Adrenal gland (tissue), 12 donors: ENCODE results near the gene RAMP3. TPM values are rescaled to one million over a fixed set of nuclear protein-coding genes. Genes with fewer than 3 reads are reported as not detected.
A peak's percentile ranks its signal among the peaks of the same experiment; 100 is the strongest.

ENCODE experiments used
- DNase-seq, 7 donors: peaks; one replicate each; pipeline ENCODE4 v3.0.0-alpha.2; 2019 to 2020
- H3K27ac ChIP-seq, 5 donors: fragments of 200-600 bp; sonication (generic) in 4 of 5; 1 replicate in 3 of 5; 2 replicates in 2 of 5; pipeline versions ENCODE4 v1.5.1 to v1.8.0; 2016 to 2020; ENCODE audit warnings: mild to moderate bottlenecking in 1 of 5
- H3K27me3 ChIP-seq: fragments of 200-600 bp; 2 replicates; pipeline ENCODE4 v1.8.0; 2021
- H3K36me3 ChIP-seq, 2 donors: fragments of 200-600 bp; replicated peaks in 1 of 2; 1 replicate in 1 of 2; 2 replicates in 1 of 2; pipeline versions ENCODE4 v1.5.1 to v1.8.0; 2018 to 2022
- H3K4me1 ChIP-seq, 2 donors: fragments of 200-600 bp; replicated peaks in 1 of 2; 1 replicate in 1 of 2; 2 replicates in 1 of 2; pipeline versions ENCODE4 v1.5.1 to v1.8.0; 2018 to 2021
- H3K4me3 ChIP-seq, 4 donors: fragments of 200-600 bp; sonication (generic) in 3 of 4; one replicate each; pipeline ENCODE4 v1.5.1; 2016 to 2018
- H3K9me3 ChIP-seq, 3 donors: fragments of 200-600 bp; sonication (generic) in 1 of 3; replicated peaks in 1 of 3; 1 replicate in 2 of 3; 2 replicates in 1 of 3; pipeline versions ENCODE4 v1.5.1 to v1.8.0; 2016 to 2021
- POLR2A ChIP-seq, 2 donors: fragments of 450-650 bp; IDR thresholded peaks; one replicate each; pipeline ENCODE4 v1.6.1; 2017; ENCODE audit warnings: antibody characterized with exemption in 2 of 2, mild to moderate bottlenecking in 2 of 2, moderate library complexity in 1 of 2
- WGBS, 4 donors: extraction: QIAGEN DNeasy Blood & Tissue Kit in 2 of 4; methylation state at CpG; one replicate each; pipeline versions ENCODE4 v1.1.5 to v1.1.7; 2013 to 2017; 5-methylcytosine and 5-hydroxymethylcytosine counted together
- intact Hi-C, 2 donors: fragments of 100-400 bp; cut with DNase I; formaldehyde crosslinking; loops; one replicate each; pipeline versions ENCODE4 v1.14.1 to v1.15.0; 2022 to 2023
- polyA plus RNA-seq, 3 donors: library from polyadenylated mRNA; stranded (reverse); fragments of 200-250 nt in 2 of 3; fragments of 350-450 nt in 1 of 3; fragmentation: Illumina TruSeq in 1 of 3; extraction: RNeasy Lipid Tissue Mini Kit (QIAGEN cat#74804) in 1 of 3; gene quantifications; one replicate each; pipeline ENCODE4 v1.2.3, GENCODE V29; 2013 to 2014
- total RNA-seq, 9 donors: library from RNA; depleted of rRNA in 4 of 9; stranded (reverse); fragments of >200 nt in 4 of 9; fragments of 120-200 nt in 1 of 9; fragmentation: NEBNext Ultra II Directional in 1 of 9; extraction: Animal tissue kit (Norgen Biotek cat#: 25700) in 1 of 9; gene quantifications; one replicate each; pipeline versions ENCODE4 v1.1.0 to v1.2.4, GENCODE V29; 2013 to 2023
- TF ChIP-seq, protein P1 (sequence below), 6 experiments: fragments of 450-650 bp in 4 of 6; fragments of 200-600 bp in 2 of 6; sonication (generic) in 1 of 6; IDR thresholded peaks; 1 replicate in 5 of 6; 2 replicates in 1 of 6; pipeline versions ENCODE4 v1.5.1 to v1.8.0; 2016 to 2021; ENCODE audit warnings: antibody characterized with exemption in 6 of 6, mild to moderate bottlenecking in 2 of 6, moderate library complexity in 1 of 6
- donor health status: healthy with polysubstance abuse.
- donor health status: Bipolar disorder and iron deficiency.
- donor health status: DM: yes; HTN: yes; CAD: no.
- donor health status: DM: no; HTN: no; CAD: no.
- donor health status: DM: no; HTN: no; CAD: no.
- donor health status: DM: yes; HTN: yes; CAD: no.

Gene RAMP3
- total and polyA plus RNA-seq, 12 donors: 5.6 to 134 (median 43.0) TPM

DNA sequence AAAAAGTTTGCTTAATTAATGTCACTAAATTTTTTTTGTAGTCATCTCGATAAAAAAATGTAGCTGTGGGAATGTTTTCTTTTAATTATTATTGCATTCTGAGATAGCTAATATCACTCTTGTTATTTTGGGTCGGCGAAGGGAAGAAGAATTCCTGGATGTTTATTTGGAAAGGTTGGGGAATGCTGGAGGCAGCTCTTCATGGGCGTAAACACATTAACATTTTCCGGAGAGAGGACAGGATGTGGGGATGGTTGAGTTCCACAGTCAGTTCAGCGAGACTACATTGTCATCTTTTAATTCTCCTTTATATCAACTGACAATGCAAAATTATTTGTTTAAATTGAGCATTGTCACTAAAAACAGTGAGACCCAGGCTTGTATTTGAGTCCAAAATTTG is 72.5 kb downstream of the RAMP3 start:
- 45 to 57% (median 51%) methylated on average over 6 of the region's 6 CpGs for WGBS, 4 donors
- H3K27ac ChIP-seq: peak overlapping the region in 1 of 5 donors; percentile 40
- no peaks in the 10 kb centered on the region for H3K4me1 ChIP-seq
- TF ChIP-seq POLR2A (IDR thresholded peaks at IDR 0.05): no peak
- TF ChIP-seq, protein P1, sequence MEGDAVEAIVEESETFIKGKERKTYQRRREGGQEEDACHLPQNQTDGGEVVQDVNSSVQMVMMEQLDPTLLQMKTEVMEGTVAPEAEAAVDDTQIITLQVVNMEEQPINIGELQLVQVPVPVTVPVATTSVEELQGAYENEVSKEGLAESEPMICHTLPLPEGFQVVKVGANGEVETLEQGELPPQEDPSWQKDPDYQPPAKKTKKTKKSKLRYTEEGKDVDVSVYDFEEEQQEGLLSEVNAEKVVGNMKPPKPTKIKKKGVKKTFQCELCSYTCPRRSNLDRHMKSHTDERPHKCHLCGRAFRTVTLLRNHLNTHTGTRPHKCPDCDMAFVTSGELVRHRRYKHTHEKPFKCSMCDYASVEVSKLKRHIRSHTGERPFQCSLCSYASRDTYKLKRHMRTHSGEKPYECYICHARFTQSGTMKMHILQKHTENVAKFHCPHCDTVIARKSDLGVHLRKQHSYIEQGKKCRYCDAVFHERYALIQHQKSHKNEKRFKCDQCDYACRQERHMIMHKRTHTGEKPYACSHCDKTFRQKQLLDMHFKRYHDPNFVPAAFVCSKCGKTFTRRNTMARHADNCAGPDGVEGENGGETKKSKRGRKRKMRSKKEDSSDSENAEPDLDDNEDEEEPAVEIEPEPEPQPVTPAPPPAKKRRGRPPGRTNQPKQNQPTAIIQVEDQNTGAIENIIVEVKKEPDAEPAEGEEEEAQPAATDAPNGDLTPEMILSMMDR (IDR thresholded peaks at IDR 0.05): no peak
- H3K9me3 ChIP-seq: no peaks in the 10 kb centered on the region
- peak in 1 of 7 donors; percentile 34 for DNase-seq
- intact Hi-C loops: no loop called here
- H3K4me3 ChIP-seq: no peak overlapping the region
- H3K36me3 ChIP-seq: no peaks in the 10 kb centered on the region
- H3K27me3 ChIP-seq: peaks cover 3% of the 10 kb centered on the region

DNA sequence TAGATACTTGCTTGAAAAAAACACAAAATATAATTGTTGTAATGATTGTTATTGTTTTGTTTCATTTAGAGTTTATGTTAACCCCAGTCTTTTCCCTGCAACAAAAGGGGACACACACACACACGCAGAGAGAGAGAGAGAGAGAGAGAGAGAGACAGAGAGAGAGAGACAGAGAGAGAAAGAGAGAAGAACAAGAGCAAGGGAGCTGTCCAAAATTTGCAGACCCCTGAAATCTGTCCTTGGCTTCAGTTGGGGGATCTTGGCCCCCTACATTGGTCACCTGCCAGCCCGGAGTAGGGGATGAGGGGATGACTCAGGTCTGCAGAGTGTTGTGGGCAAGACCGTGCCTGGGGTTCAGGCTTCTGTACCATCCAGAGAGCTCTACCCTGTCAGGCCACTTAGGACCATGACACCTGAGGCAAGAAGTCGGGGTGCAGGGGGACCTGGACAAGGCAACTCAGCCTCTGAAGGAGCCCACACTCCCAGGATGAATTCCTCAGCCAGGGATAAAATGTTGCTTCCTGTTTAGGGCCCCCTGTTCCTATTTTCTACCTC is 73.1 kb downstream of the RAMP3 start:
- peak overlapping the region in 1 of 5 donors; percentile 45 for H3K27ac ChIP-seq
- 68 to 76% (median 72%) methylated on average over 4 of the region's 4 CpGs for WGBS, 4 donors
- H3K36me3 ChIP-seq: no peaks in the 10 kb centered on the region
- peak in 1 of 7 donors; percentile 15 for DNase-seq
- no peaks in the 10 kb centered on the region for H3K4me1 ChIP-seq
- intact Hi-C loops: no loop called here
- peaks cover 3% of the 10 kb centered on the region for H3K27me3 ChIP-seq
- H3K4me3 ChIP-seq: no peak overlapping the region
- TF ChIP-seq, protein P1 (IDR thresholded peaks at IDR 0.05): no peak
- TF ChIP-seq POLR2A (IDR thresholded peaks at IDR 0.05): no peak
- no peaks in the 10 kb centered on the region for H3K9me3 ChIP-seq

DNA sequence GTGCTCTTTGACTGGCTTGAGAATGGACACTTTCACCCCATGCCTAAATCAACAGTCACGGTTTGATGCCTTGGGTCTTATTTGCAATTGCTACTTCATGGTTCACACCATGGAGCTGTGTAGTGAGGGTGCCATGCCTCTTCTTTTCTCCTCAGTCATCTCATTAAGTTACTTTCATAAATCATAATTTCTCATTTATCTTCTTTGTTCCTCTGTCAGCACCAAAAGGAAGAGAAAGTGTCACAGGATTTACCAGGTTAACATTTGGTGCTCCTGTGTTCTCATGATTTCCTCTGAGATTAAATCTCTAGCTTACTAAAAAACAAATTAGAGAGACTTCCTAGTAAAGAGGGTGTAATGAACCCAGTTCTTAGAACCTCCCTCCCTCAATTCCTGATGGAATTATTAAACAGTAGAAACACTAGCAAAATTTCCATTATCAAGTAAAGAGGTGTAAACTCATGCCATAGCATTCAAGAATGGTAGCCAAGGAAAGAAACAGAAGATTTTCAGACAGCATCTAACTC is 75.7 kb downstream of the RAMP3 start:
- no peaks in the 10 kb centered on the region for H3K36me3 ChIP-seq
- intact Hi-C loops: no loop called here
- no peaks in the 10 kb centered on the region for H3K4me1 ChIP-seq
- peaks cover 3% of the 10 kb centered on the region for H3K27me3 ChIP-seq
- no peaks in the 10 kb centered on the region for H3K9me3 ChIP-seq
- TF ChIP-seq, protein P1 (IDR thresholded peaks at IDR 0.05): no peak
- no peak for TF ChIP-seq POLR2A (IDR thresholded peaks at IDR 0.05)
- H3K27ac ChIP-seq: peak overlapping the region in 1 of 5 donors; percentile 66
- DNase-seq: no peak
- H3K4me3 ChIP-seq: no peak overlapping the region
- WGBS, 4 donors: 57 to 77% (median 66%) methylated on average over 1 of the region's 1 CpG

Other genes with a start within 250 kb of the RAMP3 start
- gene MYO1G, start 178.8 kb upstream of the RAMP3 start, total RNA-seq: 1 to 10 TPM in 7 of 9 donors, under 1 TPM in 2; 0.06 to 8.1 (median 3.6) TPM
- gene MYO1G, start 178.8 kb upstream of the RAMP3 start, polyA plus RNA-seq: 10 to 100 TPM in 1 of 3 donors, 1 to 10 TPM in 2; 1.0 to 12.8 (median 4.0) TPM
- 10 to 100 TPM; 36.1 to 84.5 (median 50.4) TPM for gene CCM2, start 157.6 kb upstream of the RAMP3 start, total RNA-seq
- gene CCM2, start 157.6 kb upstream of the RAMP3 start, polyA plus RNA-seq: 10 to 100 TPM; 42.2 to 81.6 (median 72.1) TPM
- 1 to 10 TPM in 8 of 9 donors, under 1 TPM in 1; 0.93 to 8.4 (median 1.7) TPM for gene NACAD, start 68.8 kb upstream of the RAMP3 start, total RNA-seq
- gene NACAD, start 68.8 kb upstream of the RAMP3 start, polyA plus RNA-seq: 10 to 100 TPM in 1 of 3 donors, 1 to 10 TPM in 2; 2.3 to 12.1 (median 3.8) TPM
- gene TBRG4, start 46.1 kb upstream of the RAMP3 start, total RNA-seq: 10 to 100 TPM; 41.4 to 78.3 (median 57.6) TPM
- gene TBRG4, start 46.1 kb upstream of the RAMP3 start, polyA plus RNA-seq: 10 to 100 TPM; 49.1 to 85.8 (median 58.4) TPM